Pons (tissue), 1 donor: ENCODE data around the gene CFLAR.
A peak's percentile ranks its signal among the peaks of the same experiment; 100 is the strongest.
"Not testable (repeated sequence)": the region's sequence is repeated elsewhere in the genome, so short reads cannot be mapped to it uniquely, and the experiment has no call there.

Experiments used
- DNase-seq: peaks from one replicate; pipeline ENCODE4 v3.0.0-alpha.2; 2016; ENCODE audit warnings: low spot score

The CFLAR gene

DNA sequence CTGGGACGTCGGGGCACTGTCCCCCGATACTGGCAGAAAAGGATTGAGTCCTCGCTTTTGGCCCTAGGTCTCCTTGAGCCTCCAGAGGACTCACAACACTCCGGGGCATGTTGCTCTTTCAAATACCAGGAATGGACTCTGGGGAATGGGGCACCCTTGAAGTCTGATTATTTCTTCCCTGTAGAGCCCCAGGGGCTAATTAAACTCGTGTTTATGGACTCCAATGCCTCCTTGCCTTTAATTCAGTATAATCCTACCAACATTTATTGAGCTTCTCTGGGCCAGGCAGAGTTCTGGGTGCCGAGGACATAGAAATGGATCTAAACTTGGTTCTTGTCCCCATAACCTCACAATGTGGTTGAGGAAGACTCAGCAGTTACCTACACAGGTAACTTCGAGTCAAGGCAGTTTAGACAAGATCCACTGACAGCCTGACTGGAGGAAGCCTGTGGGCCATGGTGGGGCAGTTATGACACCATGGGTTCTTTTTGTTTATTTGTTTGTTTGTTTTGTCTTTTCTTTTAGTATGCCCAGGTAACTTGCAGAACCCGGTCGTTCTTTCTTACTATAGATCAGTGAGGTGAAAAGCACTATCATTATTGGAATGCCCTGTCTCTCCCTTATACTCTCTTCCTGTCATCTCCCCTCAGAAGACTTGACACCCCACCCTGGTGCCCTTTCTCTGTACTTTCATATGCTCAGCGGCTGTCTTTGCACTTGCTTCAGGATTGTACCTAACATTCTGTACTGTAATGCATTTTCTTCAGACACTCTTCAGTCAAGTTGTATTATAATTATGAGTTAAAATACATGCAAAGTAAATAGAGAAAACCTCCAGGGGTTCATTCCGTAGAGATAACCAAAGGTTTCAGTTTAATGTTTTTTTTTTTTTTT lies 3.2 kb downstream of the CFLAR start:
- DNase-seq, result no peak

DNA sequence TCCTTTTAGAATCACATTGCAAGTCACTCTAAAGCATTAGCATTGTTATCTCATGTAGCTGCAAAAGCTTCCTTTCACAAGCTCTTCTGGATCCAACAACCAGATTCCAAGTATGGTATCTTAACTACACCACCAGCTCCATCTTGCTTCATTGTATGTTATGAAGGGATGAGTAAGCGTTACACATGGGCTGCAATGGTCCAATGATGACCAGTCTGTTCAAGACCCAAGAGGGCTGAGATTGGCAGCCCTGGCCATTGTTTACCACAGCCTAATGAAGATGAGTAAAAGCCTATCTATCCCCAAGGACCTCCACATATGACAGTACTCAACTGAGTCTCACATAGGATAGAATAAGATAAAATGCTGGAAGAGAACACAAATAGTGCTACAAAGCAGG lies 6.3 kb downstream of the CFLAR start:
- DNase-seq, result no peak

DNA sequence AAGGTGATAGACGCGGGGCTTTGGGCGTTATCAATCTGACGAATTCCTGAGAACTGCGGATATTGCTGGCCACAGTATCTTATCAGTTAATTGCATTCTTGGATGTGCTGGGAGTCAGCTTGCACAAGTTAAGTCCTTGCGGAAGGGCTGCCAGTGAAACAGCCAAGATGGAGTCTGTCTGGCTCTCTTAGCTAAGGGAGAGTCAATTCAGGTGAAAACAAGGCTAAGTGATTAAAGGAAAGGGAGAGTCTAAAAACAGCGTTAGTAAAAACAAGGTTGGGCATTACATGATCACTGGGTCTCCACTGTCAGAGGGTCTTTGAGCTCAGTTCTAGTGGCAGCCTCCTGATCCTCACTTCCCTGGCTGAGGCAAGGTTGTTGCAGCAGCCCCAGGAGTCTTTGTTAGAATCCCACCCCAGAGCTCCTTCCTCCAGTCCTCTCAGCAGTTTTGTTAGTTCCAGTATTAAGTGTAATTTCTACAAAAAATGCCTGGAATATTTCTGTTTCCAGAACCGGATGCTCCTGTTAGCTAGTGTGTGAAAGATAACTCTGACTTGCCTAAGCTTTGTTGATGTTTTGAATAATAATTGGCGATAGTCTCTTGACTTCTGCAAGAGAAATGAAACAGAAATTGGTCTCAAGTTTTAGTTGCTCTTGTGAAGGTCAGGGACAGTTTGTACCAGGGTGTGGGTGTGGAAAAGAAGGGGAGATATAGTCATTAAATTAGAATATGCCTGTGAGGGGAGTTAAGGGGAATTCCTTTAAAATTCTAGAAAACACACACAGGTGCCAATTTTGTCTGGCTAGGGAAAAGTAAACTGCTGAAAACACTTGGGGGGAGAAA lies 10.6 kb downstream of the CFLAR start:
- peak; percentile 41 for DNase-seq

GRCh38 chr2:201127152-201127511 lies 11.2 kb downstream of the CFLAR start:
- no peak for DNase-seq

- peak; percentile 82 for DNase-seq
Measured at GRCh38 chr2:201127570-201127969, 11.6 kb downstream of the CFLAR start.

- DNase-seq, result no peak
Measured at GRCh38 chr2:201128033-201128432, 12.1 kb downstream of the CFLAR start.

GRCh38 chr2:201128933-201129505 lies 13.1 kb downstream of the CFLAR start:
- peak; percentile 59 for DNase-seq

DNA sequence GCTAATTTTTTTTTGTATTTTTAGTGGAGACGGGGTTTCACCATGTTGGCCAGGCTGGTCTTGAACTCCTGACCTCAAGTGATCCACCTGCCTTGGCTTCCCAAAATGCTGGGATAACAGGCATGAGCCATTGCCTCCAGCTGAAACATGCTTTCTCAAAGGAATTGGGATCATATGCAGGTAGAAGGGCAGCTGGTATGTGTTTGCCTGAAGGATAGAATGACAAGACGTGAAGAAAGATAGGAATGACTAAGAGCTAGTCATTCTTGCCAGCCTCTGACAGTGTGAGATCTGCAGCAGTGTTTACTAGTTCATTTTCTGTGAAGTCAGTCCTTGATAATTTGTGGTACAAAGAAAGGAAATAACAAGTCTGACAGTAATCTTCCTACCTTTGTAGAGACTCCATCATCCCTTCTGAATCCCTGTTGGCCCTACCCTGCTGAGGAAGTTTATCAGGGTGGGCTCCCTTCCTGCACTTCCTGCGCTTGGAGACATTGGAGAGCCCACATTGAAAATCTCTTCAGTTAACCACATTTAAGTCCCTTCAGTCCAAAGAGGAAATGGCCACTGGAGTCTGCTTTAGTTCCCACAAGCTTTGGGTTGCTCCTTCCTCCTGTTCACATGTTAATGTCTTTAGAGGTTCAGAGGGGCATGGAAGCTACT lies 14.7 kb downstream of the CFLAR start:
- peak; percentile 79 for DNase-seq

- DNase-seq, result no peak
Measured at GRCh38 chr2:201132518-201132917, 16.6 kb downstream of the CFLAR start.

GRCh38 chr2:201135386-201135785 lies 19.4 kb downstream of the CFLAR start:
- DNase-seq, result no peak

DNA sequence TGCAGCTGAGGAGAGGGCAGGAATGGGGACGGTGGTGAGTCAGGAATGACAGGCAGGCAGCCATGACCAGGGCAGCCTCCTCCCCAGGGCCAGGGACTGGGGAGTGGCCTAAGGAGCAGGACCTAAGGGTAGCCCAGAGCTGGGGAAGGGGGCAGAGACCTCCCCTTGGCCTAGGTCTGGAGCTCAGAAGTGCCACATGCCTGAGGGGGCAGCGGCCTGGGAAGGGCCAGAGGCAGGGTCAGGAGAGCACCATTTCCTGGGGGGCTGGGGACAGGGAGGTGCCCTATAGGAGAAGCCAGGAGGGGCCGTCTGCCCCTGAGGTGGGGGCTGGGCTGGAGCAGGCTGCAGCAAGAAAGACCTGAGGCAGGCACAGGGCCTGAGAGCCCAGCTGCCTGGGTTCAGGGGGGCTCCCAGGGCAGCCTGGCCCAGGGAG lies 20.9 kb downstream of the CFLAR start:
- DNase-seq, result no peak

- DNase-seq, result no peak
Measured at GRCh38 chr2:201137505-201138400, 21.8 kb downstream of the CFLAR start.

GRCh38 chr2:201138401-201138970 lies 22.5 kb downstream of the CFLAR start:
- no peak for DNase-seq

DNA sequence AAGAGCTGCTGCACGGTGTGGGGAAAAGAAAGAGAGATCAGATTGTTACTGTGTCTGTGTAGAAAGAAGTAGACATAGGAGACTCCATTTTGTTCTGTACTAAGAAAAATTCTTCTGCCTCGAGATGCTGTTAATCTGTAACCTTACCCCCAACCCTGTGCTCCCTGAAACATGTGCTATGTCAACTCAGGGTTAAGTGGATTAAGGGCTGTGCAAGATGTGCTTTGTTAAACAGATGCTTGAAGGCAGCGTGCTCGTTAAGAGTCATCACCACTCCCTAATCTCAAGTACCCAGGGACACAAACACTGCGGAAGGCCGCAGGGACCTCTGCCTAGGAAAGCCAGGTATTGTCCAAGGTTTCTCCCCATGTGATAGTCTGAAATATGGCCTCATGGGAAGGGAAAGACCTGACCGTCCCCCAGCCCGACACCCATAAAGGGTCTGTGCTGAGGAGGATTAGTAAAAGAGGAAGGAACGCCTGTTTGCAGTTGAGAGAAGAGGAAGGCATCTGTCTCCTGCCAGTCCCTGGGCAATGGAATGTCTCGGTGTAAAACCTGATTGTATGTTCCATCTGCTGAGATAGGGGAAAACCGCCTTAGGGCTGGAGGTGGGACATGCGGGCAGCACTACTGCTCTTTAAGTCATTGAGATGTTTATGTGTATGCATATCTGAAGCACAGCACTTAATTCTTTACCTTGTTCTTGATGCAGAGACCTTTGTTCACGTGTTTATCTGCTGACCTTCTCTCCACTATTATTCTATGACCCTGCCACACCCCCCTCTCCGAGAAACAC lies 23.2 kb downstream of the CFLAR start:
- not testable (repeated sequence) for DNase-seq

GRCh38 chr2:201139836-201140604 lies 24.1 kb downstream of the CFLAR start:
- DNase-seq, result no peak

- no peak for DNase-seq
Measured at GRCh38 chr2:201144101-201145051, 28.4 kb downstream of the CFLAR start.

DNA sequence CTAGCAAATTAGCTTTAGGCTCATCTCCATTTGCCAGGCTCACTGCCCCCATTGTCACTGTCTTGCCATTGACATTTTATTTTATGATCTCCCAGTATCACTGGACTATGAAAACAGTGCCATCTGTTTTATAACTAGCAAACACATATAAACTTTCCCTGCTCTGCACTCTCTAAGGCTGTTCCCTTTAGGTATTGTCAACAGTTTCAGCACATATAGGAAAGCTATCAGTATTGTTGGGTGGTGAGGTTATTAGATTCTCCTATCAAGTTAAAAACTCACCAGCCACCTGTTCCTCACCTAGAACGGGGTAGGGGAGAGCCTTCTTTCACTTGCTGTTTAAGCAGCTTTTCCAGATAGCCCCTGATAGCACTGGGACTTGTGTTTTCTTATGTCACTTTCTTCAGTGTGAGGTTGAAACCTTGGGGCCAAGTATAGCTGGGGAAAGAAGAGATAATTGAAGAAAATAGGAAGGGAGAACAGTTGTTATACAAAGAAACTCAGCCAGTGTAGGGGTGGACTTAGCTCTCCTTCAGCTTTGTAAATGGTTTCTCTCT lies 32.5 kb downstream of the CFLAR start:
- no peak for DNase-seq
